SU-DHL-6 (cell line): ENCODE data around the gene CEP192.

ENCODE experiments used
- H2AFZ ChIP-seq: fragments of 200-600 bp; sonication (generic); 2 replicates; pipeline ENCODE4 v1.6.1; 2014; ENCODE audit warnings: low read depth, mild to moderate bottlenecking, moderate library complexity, mixed read lengths, antibody characterized with exemption, low read length; ENCODE audit not compliant: severe bottlenecking
- H3F3A ChIP-seq: fragments of 200-600 bp; shearing (Covaris generic); 2 replicates; pipeline ENCODE4 v1.6.0; 2016; ENCODE audit warnings: antibody characterized with exemption, mild to moderate bottlenecking; ENCODE audit not compliant: insufficient read depth
- H3K27ac ChIP-seq: fragments of 200-600 bp; sonication (generic); 2 replicates; pipeline ENCODE4 v1.5.1; 2016; ENCODE audit warnings: low read depth, mild to moderate bottlenecking, low read length, moderate library complexity, mixed read lengths
- H3K27me3 ChIP-seq: fragments of 200-600 bp; sonication (generic), shearing (Covaris generic); 2 replicates; pipeline ENCODE4 v1.6.0; 2014; ENCODE audit warnings: mild to moderate bottlenecking, low read length
- H3K36me3 ChIP-seq: fragments of 200-600 bp; sonication (generic); 2 replicates; pipeline ENCODE4 v1.6.1; 2014; ENCODE audit warnings: mild to moderate bottlenecking, low read length, mixed read lengths
- H3K4me2 ChIP-seq: fragments of 300-600, 200-600 bp; shearing (Covaris generic), sonication (generic); 2 replicates; pipeline ENCODE4 v1.6.0; 2014; ENCODE audit warnings: low read length, low read depth, mild to moderate bottlenecking; ENCODE audit not compliant: poor library complexity, severe bottlenecking
- H3K4me3 ChIP-seq: fragments of 200-600 bp; sonication (generic); 2 replicates; pipeline ENCODE4 v1.5.1; 2014; ENCODE audit warnings: antibody characterized with exemption, low read length, mild to moderate bottlenecking, mixed read lengths; ENCODE audit not compliant: insufficient read depth, poor library complexity, severe bottlenecking
- H3K79me2 ChIP-seq: fragments of 200-600 bp; sonication (generic); 2 replicates; pipeline ENCODE4 v1.6.1; 2014; ENCODE audit warnings: mild to moderate bottlenecking, low read length, moderate library complexity; ENCODE audit not compliant: insufficient read depth
- H3K9ac ChIP-seq: fragments of 200-600 bp; sonication (generic); 2 replicates; pipeline ENCODE4 v1.7.0; 2014; ENCODE audit warnings: mild to moderate bottlenecking, low read length
- H3K9me2 ChIP-seq: fragments of 200-600 bp; sonication (generic); replicated peaks from 2 replicates; pipeline ENCODE4 v1.6.1; 2014; ENCODE audit warnings: low read length; ENCODE audit not compliant: insufficient read depth
- H3K9me3 ChIP-seq: fragments of 200-600 bp; sonication (generic); 2 replicates; pipeline ENCODE4 v1.6.1; 2014; ENCODE audit warnings: low read length, mixed read lengths; ENCODE audit not compliant: insufficient read depth
- H4K20me1 ChIP-seq: fragments of 200-600 bp; sonication (generic); 2 replicates; pipeline ENCODE4 v1.6.1; 2014; ENCODE audit warnings: low read depth, mild to moderate bottlenecking, antibody characterized with exemption, low read length, moderate library complexity, mixed read lengths
- CTCF ChIP-seq: fragments of 200-600 bp; sonication (generic); IDR thresholded peaks from one replicate; pipeline ENCODE4 v1.5.1; 2017; ENCODE audit warnings: antibody characterized with exemption, mild to moderate bottlenecking, low read length, moderate library complexity; ENCODE audit not compliant: insufficient read depth, poor library complexity, severe bottlenecking
- EZH2phosphoT487 ChIP-seq: fragments of 200-600 bp; sonication (generic), shearing (Covaris generic); conservative IDR thresholded peaks from 2 replicates; pipeline ENCODE4 v1.6.1; 2018; ENCODE audit warnings: mild to moderate bottlenecking, antibody characterized with exemption, low read length, moderate library complexity, mixed read lengths

CEP192 gene

GRCh38 chr18:12944709-12945108 is 46.5 kb upstream of the CEP192 start:
- Histone ChIP-seq H3K79me2 (peaks cover 21% of the 10 kb centered on the region), H3K9me3 (no peaks in the 10 kb centered on the region), H3K4me3 (no peak overlapping the region), H3K27me3 (no peaks in the 10 kb centered on the region), H2AFZ (no peak overlapping the region), H3K4me2 (no peak overlapping the region), H3K9ac (no peak overlapping the region), H4K20me1 (no peaks in the 10 kb centered on the region), H3K36me3 (peaks cover 3% of the 10 kb centered on the region; the same call in 1 of the 2 replicates), H3F3A (peaks cover 3% of the 10 kb centered on the region; the same call in 1 of the 2 replicates), H3K27ac (no peak overlapping the region), H3K9me2 (no peaks in the 10 kb centered on the region)
- TF ChIP-seq EZH2phosphoT487 (no peak), CTCF (no peak)

GRCh38 chr18:12946549-12947284 is 44.4 kb upstream of the CEP192 start:
- H3K79me2 ChIP-seq: peaks cover 41% of the 10 kb centered on the region
- peak overlapping the region; percentile 88 for H2AFZ ChIP-seq
- H3K4me3 ChIP-seq: peak overlapping the region; percentile 100

GRCh38 chr18:12947285-12948049 is 43.7 kb upstream of the CEP192 start, which contains the start of gene SEH1L:
SEH1L (plus strand) TSS chr18:12948011; CDS start chr18:12948122, 111 bp downstream.
- peaks cover 3% of the 10 kb centered on the region; the same call in 1 of the 2 replicates for H3F3A ChIP-seq

More at GRCh38 chr18:12946549-12947284, 44.4 kb upstream of the CEP192 start:
- TF ChIP-seq EZH2phosphoT487: no peak
- no peak for TF ChIP-seq CTCF
- H3K9ac ChIP-seq: peak overlapping the region; percentile 81
- peaks cover 3% of the 10 kb centered on the region; the same call in 1 of the 2 replicates for H3F3A ChIP-seq
- peak overlapping the region; percentile 87 for H3K4me2 ChIP-seq
- peak overlapping the region; percentile 69 for H3K27ac ChIP-seq
- no peaks in the 10 kb centered on the region for H3K9me2 ChIP-seq
- no peaks in the 10 kb centered on the region for H3K27me3 ChIP-seq
- H4K20me1 ChIP-seq: no peaks in the 10 kb centered on the region
- no peaks in the 10 kb centered on the region for H3K9me3 ChIP-seq
- H3K36me3 ChIP-seq: peaks cover 3% of the 10 kb centered on the region; the same call in 1 of the 2 replicates

More at GRCh38 chr18:12947285-12948049, 43.7 kb upstream of the CEP192 start, which contains the start of gene SEH1L:
- Histone ChIP-seq H3K9me2 (no peaks in the 10 kb centered on the region), H3K4me3 (peak within 1 kb of the TSS; percentile 100), H4K20me1 (no peaks in the 10 kb centered on the region), H3K27ac (peak within 1 kb of the TSS; percentile 97), H3K4me2 (peak within 1 kb of the TSS; percentile 92), H3K27me3 (no peaks in the 10 kb centered on the region), H3K9me3 (no peaks in the 10 kb centered on the region), H3K79me2 (peaks cover 46% of the 10 kb centered on the region), H3K36me3 (peaks cover 3% of the 10 kb centered on the region; the same call in 1 of the 2 replicates), H2AFZ (peak within 1 kb of the TSS; percentile 88), H3K9ac (peak within 1 kb of the TSS; percentile 84)
- TF ChIP-seq CTCF: no peak
- no peak for TF ChIP-seq EZH2phosphoT487
